ENCODE data around the gene RAB11FIP2.

RAB11FIP2 gene

DNA sequence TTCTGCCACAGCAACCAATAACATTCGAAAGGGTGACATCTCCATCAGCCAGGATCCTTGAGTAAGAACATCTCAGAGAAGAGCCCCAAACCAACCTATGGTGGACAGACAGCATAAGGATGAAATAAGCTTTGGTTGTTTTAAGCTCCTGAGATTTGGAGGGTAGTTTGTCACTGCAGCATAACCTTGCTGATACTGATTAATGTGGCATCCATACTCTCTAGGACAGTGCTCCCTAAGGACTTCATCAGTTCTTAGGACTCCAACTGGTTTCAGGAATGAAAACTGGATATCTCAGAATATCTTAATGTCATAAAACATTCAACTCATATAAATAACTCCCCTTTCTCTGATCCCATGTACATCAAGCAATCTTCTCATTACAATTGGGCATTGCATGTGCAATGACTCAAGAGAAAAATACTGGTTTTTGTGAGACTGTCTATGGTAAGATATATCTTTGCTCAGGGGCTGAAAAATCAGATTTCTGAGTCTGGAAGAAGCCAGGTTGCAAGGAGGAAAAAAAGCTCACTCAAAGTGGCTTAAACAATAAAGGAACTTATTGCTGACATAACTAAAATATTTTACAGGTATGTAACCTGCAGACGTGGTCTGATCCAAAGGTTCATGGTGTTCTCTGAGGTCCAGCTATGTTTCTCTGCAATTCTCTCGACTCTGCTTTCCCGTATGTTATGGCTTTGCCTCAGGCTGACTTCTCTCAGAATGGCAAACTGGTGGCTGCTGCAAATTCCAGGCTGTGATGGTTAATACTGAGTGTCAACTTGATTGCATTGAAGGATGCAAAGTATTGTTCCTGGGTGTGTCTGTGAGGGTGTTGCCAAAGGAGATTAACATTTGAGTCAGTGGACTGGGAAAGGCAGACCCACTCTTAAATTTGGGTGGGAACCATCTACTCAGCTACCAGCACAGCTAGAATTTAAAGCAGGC lies 65.7 kb downstream of the RAB11FIP2 start:
- DNase-seq = no peak

DNA sequence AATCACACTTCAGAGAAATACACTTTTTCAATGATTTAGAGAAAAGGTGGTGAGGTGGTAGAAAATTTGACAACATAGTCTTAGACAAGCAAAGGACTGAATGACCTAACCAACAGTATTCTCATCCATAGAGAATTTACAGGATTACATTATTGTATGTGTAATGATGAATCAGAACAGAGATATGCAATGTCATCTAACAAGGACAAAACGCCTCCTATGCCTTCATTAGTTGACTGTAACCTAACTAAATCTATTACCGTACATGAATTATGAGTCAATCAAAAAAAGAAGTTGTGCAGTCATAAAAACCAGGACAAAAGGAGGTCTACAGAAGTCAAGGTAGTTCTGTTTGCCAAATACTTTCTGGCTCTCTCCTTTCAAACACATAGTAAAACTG lies 66.5 kb downstream of the RAB11FIP2 start:
- peak; percentile 22 to 50 for DNase-seq

DNA sequence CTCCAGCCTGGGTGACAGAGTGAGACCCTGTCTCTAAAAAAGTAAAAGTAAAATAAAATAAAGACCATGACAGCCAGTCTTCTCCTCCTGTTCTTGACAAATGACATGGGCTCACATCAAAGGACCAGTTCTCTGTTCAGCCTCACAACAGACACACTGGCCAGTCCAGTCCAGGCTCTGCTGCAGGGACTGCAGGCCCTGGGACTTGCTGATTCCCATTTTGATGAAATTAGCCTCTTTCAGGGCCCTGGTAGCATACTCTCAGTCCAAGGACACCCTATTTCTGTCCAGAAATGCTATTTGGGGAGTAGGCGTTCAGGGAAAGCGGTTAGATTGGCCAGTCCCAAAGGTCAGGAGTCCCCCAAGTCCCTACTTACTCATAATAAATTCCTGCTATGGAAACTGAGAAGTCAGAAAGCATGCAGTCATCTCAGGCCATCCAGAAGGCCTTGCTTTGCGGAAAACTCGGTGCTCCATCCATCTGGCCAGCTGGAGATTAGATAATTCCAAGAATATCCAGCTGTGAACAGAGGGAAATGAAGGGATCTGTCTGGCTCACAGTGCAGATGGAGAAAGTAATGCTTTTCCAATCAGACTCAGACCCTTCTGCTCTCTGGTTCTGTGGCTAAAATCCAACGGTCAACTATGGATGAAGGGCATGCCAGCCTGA lies 74.4 kb downstream of the RAB11FIP2 start:
- no peak for DNase-seq

DNA sequence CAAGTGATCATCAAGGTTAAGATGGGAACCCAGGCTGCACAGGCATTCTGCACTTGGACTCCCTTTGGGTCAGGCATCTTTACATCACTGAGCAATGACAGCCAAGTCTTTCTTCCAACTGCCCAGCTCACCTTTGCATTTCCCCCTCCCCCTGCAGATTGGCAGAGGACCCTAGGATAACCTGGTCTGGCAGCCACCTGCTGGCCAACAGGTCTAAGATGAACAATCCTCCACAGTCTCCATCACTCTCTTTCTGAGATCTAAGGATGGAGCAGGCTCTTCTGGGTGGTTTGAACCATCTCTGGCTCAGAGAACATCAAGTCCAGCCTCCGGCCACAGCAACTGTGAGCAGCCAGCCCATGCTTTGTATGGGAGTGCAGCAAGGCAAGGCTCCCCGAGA lies 75.8 kb downstream of the RAB11FIP2 start:
- DNase-seq = no peak

DNA sequence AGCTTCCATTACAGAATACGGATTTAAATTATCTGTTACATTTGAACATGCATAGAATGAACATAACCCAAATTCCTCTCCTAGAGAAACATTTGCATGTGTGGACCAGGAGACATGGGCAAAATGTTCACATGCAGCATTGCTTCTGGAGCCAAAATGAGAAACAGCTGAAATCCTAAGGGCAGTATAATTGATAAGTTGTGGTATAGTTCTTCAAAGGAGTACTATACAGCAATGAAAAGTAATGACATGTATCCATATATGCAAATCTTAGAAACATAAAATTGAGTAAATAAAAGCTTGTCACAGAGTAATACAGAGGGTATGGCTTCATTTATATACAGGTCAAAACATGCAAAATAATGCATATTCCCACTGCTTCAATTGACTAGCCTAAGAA lies 77.1 kb downstream of the RAB11FIP2 start:
- no peak for DNase-seq

DNA sequence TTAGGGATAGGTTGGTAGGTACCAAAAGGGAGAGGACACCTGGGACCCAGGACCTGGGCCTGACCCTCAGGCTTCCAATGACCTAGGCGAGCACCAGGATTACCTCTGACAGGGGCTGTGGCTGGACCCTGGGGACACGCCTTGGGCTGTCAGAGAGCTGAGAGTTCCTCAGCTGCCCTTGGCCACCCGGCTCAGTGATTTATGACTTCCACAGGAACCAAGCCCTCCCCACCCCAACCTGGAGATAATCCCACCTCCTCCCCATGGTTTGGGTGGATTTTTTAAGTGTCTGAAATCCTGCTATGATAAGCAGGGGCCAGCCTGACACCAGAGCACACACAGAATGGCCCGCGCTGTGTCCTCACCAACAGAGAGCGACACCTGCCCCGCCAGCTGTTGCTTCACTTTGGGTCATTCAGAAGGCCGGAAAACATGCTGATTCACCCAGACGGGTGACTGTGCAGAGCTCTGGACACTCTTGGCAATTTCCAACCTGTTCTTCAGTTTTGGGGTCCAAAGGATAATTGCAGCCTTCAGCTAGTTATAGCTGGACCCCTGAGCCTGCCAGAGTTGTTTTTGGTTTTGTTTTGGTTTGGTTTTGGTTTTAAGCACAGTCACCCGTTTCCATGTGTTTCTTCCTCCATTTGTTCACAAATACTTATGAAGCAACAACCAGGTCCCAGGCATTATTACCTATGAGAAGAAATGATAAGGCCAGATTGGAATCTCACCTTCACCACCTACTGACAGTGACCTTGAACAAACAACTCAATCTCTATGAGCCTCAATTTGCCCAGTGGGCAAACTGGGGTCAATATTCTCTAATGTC lies 78.2 kb downstream of the RAB11FIP2 start:
- no peak for DNase-seq

DNA sequence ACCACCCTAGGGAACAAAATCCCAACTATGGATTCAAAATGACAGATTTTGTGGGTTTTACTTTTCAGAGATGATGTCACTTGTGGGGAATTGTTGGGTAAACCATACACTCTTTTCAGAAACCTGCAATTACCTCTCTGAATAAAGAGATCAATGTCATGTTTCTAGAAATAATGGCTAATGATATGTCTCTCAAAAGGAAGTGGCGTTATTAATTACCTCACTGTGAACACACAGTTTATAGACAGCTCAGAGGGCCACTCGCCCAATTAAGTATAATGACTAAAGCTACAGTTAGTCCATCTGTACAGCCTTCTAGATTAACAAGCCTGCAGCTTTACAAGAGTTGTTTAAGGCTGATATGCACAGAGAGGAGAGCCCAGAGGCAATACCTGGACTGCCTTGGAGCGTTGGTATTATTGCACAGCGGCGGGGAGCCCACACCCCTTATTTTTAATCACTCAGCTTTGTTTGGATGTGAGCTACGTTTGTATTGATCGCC lies 79.5 kb downstream of the RAB11FIP2 start:
- DNase-seq = no peak

DNA sequence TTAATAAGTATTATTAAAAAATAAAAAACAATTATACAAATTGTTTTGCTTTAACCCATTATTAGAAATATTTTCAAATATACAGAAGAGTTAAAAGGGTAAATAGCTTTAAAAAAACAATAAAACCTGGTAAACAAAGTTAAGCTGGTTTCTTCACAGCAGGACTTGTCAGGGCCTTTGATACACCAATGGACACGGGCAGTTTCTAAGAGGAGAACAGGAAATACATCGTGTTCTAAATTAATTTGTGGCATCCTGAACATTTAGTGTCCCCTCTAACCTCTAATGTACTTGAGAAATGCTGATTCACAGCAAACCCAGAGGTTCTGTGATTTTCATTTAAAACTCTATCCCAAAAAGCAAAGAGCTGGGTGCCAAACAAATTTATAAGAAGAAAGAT lies 80.8 kb downstream of the RAB11FIP2 start:
- DNase-seq = no peak

DNA sequence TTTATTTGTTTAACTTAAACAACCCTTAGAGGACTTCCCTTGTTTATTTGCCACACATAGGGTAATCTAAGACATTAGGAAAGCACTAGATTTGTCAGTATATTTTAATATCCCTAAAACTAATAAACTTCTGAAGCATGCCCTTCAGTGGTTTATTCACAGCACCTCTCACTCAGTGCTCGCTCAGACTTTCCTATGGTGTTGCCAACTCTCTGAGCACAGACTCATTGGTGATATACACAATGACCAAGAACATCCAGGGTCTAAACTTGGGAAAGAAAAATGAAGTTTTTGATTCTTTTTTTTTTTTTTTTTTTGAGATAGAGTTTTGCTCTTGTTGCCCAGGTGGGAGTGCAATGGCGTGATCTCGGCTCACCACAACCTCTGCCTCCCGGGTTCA lies 82.2 kb downstream of the RAB11FIP2 start:
- DNase-seq = no peak

DNA sequence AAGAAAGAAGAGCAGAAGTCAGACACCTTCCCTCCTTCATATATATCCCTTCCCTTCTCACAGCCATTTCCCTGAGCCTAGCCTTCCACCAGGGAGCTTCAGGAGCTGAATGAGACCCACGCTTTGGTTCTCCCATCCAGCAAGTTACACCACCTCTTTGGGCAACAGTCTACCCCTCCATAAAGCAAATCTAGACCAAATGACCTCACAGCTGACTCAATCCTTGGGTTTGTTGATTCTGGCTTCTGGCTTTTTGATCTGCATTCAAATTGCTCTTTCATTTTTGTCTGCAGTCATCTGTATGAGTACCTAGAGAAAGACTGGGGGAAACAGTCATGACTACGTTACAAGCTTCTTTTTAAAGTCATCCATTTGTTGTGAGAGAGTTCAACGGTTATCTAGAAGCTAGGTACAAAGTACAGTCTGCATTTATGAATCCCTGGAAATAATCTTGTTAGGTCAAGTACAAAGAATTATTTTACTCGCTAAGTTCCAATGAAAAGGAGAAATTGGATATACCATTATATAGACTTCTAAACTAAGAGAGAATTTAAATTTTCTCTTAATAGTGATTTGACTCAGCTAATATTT lies 86.3 kb downstream of the RAB11FIP2 start:
- DNase-seq = no peak

DNA sequence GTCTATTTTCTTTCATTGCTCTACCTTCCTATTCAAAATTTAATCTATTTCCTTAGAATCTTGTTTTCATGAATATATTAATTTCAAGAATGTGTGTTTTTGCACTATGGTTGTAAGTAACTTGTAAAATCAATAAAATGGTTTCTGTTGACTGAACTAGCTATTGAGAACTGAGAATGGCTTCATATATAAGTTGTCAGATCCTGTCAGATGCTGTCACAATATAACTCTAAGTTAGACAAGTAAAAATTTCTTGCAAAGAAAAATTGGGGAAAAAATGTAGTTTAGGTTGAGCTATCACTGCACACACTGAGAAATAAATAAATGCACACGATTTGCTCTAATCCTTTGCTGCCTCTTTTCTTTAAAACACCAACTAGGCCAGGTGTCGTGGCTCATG lies 89.8 kb downstream of the RAB11FIP2 start:
- no peak for DNase-seq

DNA sequence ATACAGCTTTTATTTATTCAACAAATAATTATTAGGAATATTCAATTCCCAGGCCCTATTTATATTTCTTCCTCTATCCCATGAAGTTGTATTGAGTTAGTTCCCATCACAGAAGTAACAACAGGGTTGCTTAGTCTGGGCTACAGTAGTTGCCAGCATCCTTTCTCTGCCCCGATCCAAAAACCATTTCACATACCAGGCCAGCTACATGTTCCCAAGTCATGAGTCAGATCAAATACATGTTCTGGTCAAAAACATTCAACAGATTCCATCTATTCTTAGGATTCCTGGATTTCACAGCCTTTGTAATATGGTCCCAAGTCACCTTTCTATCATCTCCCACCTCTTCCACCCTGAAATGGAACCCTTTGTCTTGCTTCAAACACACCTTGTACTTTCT lies 91.6 kb downstream of the RAB11FIP2 start:
- DNase-seq = no peak
